ENCODE measurements around the gene PLEKHF1.

DNA sequence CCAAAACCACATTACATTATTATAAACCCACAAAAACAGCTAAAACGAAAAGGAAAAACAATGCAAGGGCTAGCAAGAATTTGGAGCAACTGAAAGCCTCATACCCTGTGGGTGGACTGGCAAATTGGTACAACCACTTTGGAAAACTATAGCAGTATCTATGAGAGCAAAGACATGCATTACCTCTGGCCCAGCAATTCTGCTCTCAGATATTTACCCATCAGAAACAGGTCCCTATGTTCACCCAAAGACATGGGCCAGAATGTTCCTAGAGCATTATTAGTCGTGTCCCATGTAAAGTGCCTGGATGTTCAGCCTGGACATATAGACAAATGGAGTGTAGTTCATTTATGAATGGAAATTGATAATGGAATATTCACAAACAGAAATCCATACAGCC, 31.3 kb upstream of the PLEKHF1 start:
- TF ChIP-seq, protein P1, sequence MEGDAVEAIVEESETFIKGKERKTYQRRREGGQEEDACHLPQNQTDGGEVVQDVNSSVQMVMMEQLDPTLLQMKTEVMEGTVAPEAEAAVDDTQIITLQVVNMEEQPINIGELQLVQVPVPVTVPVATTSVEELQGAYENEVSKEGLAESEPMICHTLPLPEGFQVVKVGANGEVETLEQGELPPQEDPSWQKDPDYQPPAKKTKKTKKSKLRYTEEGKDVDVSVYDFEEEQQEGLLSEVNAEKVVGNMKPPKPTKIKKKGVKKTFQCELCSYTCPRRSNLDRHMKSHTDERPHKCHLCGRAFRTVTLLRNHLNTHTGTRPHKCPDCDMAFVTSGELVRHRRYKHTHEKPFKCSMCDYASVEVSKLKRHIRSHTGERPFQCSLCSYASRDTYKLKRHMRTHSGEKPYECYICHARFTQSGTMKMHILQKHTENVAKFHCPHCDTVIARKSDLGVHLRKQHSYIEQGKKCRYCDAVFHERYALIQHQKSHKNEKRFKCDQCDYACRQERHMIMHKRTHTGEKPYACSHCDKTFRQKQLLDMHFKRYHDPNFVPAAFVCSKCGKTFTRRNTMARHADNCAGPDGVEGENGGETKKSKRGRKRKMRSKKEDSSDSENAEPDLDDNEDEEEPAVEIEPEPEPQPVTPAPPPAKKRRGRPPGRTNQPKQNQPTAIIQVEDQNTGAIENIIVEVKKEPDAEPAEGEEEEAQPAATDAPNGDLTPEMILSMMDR (IDR thresholded peaks at IDR 0.05) = no peak
- no peak for TF ChIP-seq POLR2A (IDR thresholded peaks at IDR 0.05)

All from lower leg skin (tissue), 3 donors.